Measurements from ENCODE around the gene PKD1L1.

Gene PKD1L1

GRCh38 chr7:47890125-47890524 is 58.1 kb downstream of the PKD1L1 start (continued):
- no peak for TF ChIP-seq PATZ1 (CRISPR knock-in tag; IDR thresholded peaks at IDR 0.05; ENCODE audit: borderline replicate concordance)
- TF ChIP-seq, protein P1, sequence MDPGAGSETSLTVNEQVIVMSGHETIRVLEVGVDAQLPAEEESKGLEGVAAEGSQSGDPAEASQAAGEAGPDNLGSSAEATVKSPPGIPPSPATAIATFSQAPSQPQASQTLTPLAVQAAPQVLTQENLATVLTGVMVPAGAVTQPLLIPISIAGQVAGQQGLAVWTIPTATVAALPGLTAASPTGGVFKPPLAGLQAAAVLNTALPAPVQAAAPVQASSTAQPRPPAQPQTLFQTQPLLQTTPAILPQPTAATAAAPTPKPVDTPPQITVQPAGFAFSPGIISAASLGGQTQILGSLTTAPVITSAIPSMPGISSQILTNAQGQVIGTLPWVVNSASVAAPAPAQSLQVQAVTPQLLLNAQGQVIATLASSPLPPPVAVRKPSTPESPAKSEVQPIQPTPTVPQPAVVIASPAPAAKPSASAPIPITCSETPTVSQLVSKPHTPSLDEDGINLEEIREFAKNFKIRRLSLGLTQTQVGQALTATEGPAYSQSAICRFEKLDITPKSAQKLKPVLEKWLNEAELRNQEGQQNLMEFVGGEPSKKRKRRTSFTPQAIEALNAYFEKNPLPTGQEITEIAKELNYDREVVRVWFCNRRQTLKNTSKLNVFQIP (CRISPR knock-in tag; IDR thresholded peaks at IDR 0.05; ENCODE audit: borderline replicate concordance, low read depth), result no peak

- TF ChIP-seq PATZ1 (CRISPR knock-in tag; IDR thresholded peaks at IDR 0.05; ENCODE audit: borderline replicate concordance) (no peak), BACH2 (CRISPR knock-in tag; IDR thresholded peaks at IDR 0.05; ENCODE audit: borderline replicate concordance) (no peak), ZNF565 (CRISPR knock-in tag; conservative IDR thresholded peaks at IDR 0.05; ENCODE audit: low read depth) (no peak), TCF4 (CRISPR knock-in tag; IDR thresholded peaks at IDR 0.05; ENCODE audit: borderline replicate concordance) (no peak)
Observed at GRCh38 chr7:47889723-47890122, 58.5 kb downstream of the PKD1L1 start.

DNA sequence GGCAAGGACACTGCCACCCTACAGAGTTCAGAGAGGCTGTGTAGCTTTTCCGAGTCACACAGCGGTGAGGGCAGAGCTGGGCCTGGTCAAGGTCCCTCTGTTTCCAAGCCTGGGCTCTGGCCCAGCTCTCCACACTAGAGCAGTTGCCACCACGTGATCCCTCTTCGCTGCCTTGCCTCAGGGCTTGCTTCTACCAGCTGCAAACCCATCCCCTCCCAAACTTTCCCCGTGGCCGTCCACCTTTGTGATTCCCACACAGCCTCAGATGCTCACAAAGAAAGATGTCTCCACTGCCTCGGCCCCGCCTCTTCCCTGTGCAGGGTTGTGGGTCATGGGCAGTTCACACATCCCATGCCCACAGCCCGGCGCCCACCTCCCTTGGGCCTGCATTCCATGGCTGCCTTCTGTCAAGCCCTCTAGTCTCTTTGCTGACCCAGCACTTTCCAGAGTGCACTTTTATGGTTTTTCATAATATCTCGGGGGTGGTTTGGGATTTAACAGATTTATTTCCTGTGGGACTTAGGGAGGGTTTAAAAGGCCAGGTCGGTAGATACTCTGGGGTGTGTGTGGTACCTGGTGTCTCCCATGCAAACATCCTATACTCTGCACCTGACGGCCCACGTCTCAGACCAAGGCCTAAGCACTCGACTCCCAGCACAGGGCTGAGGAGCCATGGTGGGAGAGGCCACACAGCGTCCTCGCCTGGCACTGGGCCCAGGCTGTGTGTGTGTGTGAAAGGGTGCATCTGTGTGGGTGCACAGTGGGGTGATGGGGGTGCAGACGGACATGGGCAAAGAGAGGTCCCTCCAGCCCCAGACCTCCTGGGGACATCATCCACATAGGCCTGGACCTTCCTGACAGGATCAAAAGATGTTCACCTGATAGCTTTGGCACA is 59.6 kb downstream of the PKD1L1 start:
- TF ChIP-seq ZC3H10 (CRISPR knock-in tag; IDR thresholded peaks at IDR 0.05) (no peak), ZNF565 (CRISPR knock-in tag; conservative IDR thresholded peaks at IDR 0.05; ENCODE audit: low read depth) (no peak), PPARA (CRISPR knock-in tag; IDR thresholded peaks at IDR 0.05; ENCODE audit: borderline replicate concordance) (no peak), CSDC2 (CRISPR knock-in tag; IDR thresholded peaks at IDR 0.05) (no peak), TCF4 (CRISPR knock-in tag; IDR thresholded peaks at IDR 0.05; ENCODE audit: borderline replicate concordance) (no peak)
- ATAC-seq, result no peak

More at GRCh38 chr7:47889723-47890122, 58.5 kb downstream of the PKD1L1 start:
- ATAC-seq, result no peak

GRCh38 chr7:47887016-47887640 is 61.1 kb downstream of the PKD1L1 start:
- ATAC-seq, result no peak
- no peak for TF ChIP-seq GLIS3 (CRISPR knock-in tag; IDR thresholded peaks at IDR 0.05)
- no peak for TF ChIP-seq TSHZ2 (CRISPR knock-in tag; IDR thresholded peaks at IDR 0.05)
- TF ChIP-seq ESRRG (CRISPR knock-in tag; IDR thresholded peaks at IDR 0.05), result no peak
- TF ChIP-seq, protein P2, sequence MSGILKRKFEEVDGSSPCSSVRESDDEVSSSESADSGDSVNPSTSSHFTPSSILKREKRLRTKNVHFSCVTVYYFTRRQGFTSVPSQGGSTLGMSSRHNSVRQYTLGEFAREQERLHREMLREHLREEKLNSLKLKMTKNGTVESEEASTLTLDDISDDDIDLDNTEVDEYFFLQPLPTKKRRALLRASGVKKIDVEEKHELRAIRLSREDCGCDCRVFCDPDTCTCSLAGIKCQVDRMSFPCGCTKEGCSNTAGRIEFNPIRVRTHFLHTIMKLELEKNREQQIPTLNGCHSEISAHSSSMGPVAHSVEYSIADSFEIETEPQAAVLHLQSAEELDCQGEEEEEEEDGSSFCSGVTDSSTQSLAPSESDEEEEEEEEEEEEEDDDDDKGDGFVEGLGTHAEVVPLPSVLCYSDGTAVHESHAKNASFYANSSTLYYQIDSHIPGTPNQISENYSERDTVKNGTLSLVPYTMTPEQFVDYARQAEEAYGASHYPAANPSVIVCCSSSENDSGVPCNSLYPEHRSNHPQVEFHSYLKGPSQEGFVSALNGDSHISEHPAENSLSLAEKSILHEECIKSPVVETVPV (CRISPR knock-in tag; IDR thresholded peaks at IDR 0.05), result no peak
- no peak for TF ChIP-seq TOX (CRISPR knock-in tag; IDR thresholded peaks at IDR 0.05; ENCODE audit: borderline replicate concordance)
- TF ChIP-seq, protein P1 (CRISPR knock-in tag; IDR thresholded peaks at IDR 0.05; ENCODE audit: borderline replicate concordance, low read depth), result no peak
- no peak for TF ChIP-seq RARB (CRISPR knock-in tag; IDR thresholded peaks at IDR 0.05)
- no peak for TF ChIP-seq ZC3H10 (CRISPR knock-in tag; IDR thresholded peaks at IDR 0.05)
- no peak for TF ChIP-seq SNAI2 (CRISPR knock-in tag; IDR thresholded peaks at IDR 0.05)
- TF ChIP-seq ZNF565 (CRISPR knock-in tag; conservative IDR thresholded peaks at IDR 0.05; ENCODE audit: low read depth), result no peak
- no peak for TF ChIP-seq ZNF8 (CRISPR knock-in tag; IDR thresholded peaks at IDR 0.05)
- TF ChIP-seq, protein P3, sequence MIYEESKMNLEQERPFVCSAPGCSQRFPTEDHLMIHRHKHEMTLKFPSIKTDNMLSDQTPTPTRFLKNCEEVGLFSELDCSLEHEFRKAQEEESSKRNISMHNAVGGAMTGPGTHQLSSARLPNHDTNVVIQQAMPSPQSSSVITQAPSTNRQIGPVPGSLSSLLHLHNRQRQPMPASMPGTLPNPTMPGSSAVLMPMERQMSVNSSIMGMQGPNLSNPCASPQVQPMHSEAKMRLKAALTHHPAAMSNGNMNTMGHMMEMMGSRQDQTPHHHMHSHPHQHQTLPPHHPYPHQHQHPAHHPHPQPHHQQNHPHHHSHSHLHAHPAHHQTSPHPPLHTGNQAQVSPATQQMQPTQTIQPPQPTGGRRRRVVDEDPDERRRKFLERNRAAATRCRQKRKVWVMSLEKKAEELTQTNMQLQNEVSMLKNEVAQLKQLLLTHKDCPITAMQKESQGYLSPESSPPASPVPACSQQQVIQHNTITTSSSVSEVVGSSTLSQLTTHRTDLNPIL (CRISPR knock-in tag; IDR thresholded peaks at IDR 0.05; ENCODE audit: low read depth), result no peak
- TF ChIP-seq BACH2 (CRISPR knock-in tag; IDR thresholded peaks at IDR 0.05; ENCODE audit: borderline replicate concordance), result no peak
- TF ChIP-seq ISL1 (CRISPR knock-in tag; IDR thresholded peaks at IDR 0.05), result no peak
- TF ChIP-seq CSDC2 (CRISPR knock-in tag; IDR thresholded peaks at IDR 0.05), result no peak
- no peak for TF ChIP-seq ZFP3 (CRISPR knock-in tag; IDR thresholded peaks at IDR 0.05)
- no peak for TF ChIP-seq OSR1 (CRISPR knock-in tag; IDR thresholded peaks at IDR 0.05)
- no peak for TF ChIP-seq ZFP30 (CRISPR knock-in tag; IDR thresholded peaks at IDR 0.05)
